H1 (cell line): ENCODE measurements around the gene KLHL40. TPM values are rescaled to one million over a fixed set of nuclear protein-coding genes. Genes with fewer than 3 reads are reported as not detected.

Experiments
- CTCF ChIA-PET: fragments of 300-600 bp; sonication (Branson Sonifier 250); formaldehyde crosslinking; loops from one replicate; lab custom pipeline; 2021; ENCODE audit not compliant: partially characterized antibody; lab: Charles Lee
- POLR2A ChIA-PET: fragments of 300-600 bp; sonication (Branson Sonifier 250); formaldehyde crosslinking; loops from one replicate; lab custom pipeline; 2021; ENCODE audit warnings: inconsistent platforms; ENCODE audit not compliant: partially characterized antibody; lab: Charles Lee
- DNase-seq, 2 experiments: peaks; one replicate each; pipeline versions ENCODE4 v3.0.0 to v3.0.0-alpha.2; 2010 to 2022; ENCODE audit warnings: low spot score in 2 of 2, low read depth in 1 of 2, mixed read lengths in 1 of 2
- FAIRE-seq: peaks from 2 replicates; lab custom pipeline; 2011; peaks lifted over from hg19 to GRCh38; lab: Jason Lieb, UNC
- H2AFZ ChIP-seq: 2 replicates; pipeline ENCODE4 v1.8.1; 2012; ENCODE audit warnings: low read length, inconsistent platforms
- H2AK5ac ChIP-seq: 2 replicates; pipeline ENCODE4 v1.6.1; 2013; ENCODE audit warnings: low read depth, low read length
- H2BK120ac ChIP-seq: replicated peaks from 2 replicates; pipeline ENCODE3; 2013; ENCODE audit warnings: low read depth, low read length, inconsistent platforms
- H2BK12ac ChIP-seq: 2 replicates; pipeline ENCODE4 v1.6.1; 2013; ENCODE audit warnings: low read depth, low read length
- H2BK15ac ChIP-seq: 2 replicates; pipeline ENCODE4 v1.6.1; 2013; ENCODE audit warnings: low read length
- H2BK20ac ChIP-seq: 2 replicates; pipeline ENCODE4 v1.6.1; 2013; ENCODE audit warnings: low read length
- H2BK5ac ChIP-seq: 2 replicates; pipeline ENCODE4 v1.6.1; 2013; ENCODE audit warnings: low read depth, low read length
- H3K14ac ChIP-seq: 2 replicates; pipeline ENCODE4 v1.6.1; 2013; ENCODE audit warnings: inconsistent platforms; ENCODE audit not compliant: insufficient read length
- H3K18ac ChIP-seq: 2 replicates; pipeline ENCODE4 v1.6.1; 2013; ENCODE audit warnings: low read length; ENCODE audit errors: extremely low read depth
- H3K23ac ChIP-seq: 2 replicates; pipeline ENCODE4 v1.6.1; 2013; ENCODE audit warnings: inconsistent platforms; ENCODE audit not compliant: insufficient read length
- H3K23me2 ChIP-seq: 2 replicates; pipeline ENCODE4 v1.6.1; 2013; ENCODE audit warnings: low read depth, low read length
- H3K27ac ChIP-seq: 2 replicates; pipeline ENCODE4 v1.6.1; 2011; ENCODE audit warnings: low read depth, low read length, inconsistent platforms
- H3K27me3 ChIP-seq, 4 experiments: replicated peaks in 1 of 4; 1 replicate in 1 of 4; 2 replicates in 3 of 4; pipeline versions ENCODE4 v1.6.1 to v1.8.1; 2011 to 2013; ENCODE audit warnings: low read length in 3 of 4, mild to moderate bottlenecking in 3 of 4, inconsistent platforms in 2 of 4, mixed read lengths in 2 of 4, moderate library complexity in 1 of 4; ENCODE audit not compliant: control insufficient read depth in 3 of 4, insufficient read depth in 3 of 4; ENCODE audit errors: extremely low read depth in 1 of 4
- H3K36me3 ChIP-seq, 4 experiments: 2 replicates each; pipeline versions ENCODE4 v1.6.1 to v1.8.1; 2011 to 2013; ENCODE audit warnings: mild to moderate bottlenecking in 4 of 4, low read length in 3 of 4, moderate library complexity in 2 of 4, control low read depth in 1 of 4, inconsistent platforms in 1 of 4; ENCODE audit not compliant: insufficient read depth in 4 of 4, control insufficient read depth in 2 of 4
- H3K4ac ChIP-seq: replicated peaks from 2 replicates; pipeline ENCODE3; 2013; ENCODE audit warnings: low read length, low read depth, mixed read lengths, inconsistent platforms; ENCODE audit not compliant: insufficient read length
- H3K4me1 ChIP-seq, 4 experiments: replicated peaks in 1 of 4; 1 replicate in 1 of 4; 2 replicates in 3 of 4; pipeline versions ENCODE4 v1.6.1 to v1.8.1; 2011 to 2013; ENCODE audit warnings: low read length in 3 of 4, inconsistent platforms in 2 of 4, mixed read lengths in 1 of 4; ENCODE audit not compliant: insufficient read depth in 4 of 4, control insufficient read depth in 3 of 4
- H3K4me2 ChIP-seq, 2 experiments: 2 replicates each; pipeline versions ENCODE4 v1.6.1 to v1.8.1; 2011 to 2013; ENCODE audit warnings: low read depth in 2 of 2, low read length in 2 of 2, control low read depth in 1 of 2, inconsistent platforms in 1 of 2, mild to moderate bottlenecking in 1 of 2; ENCODE audit not compliant: insufficient read depth in 1 of 2
- H3K4me3 ChIP-seq, 4 experiments: fragments of 200-600, 300-600 bp in 1 of 4; sonication (generic), shearing (Covaris generic), sonication (Bioruptor Twin) in 1 of 4; 2 replicates each; pipeline versions ENCODE4 v1.5.1 to v1.8.1; 2011 to 2016; ENCODE audit warnings: low read length in 4 of 4, low read depth in 3 of 4, control low read depth in 2 of 4, inconsistent platforms in 2 of 4, mild to moderate bottlenecking in 2 of 4, mixed read lengths in 1 of 4, moderate library complexity in 1 of 4; ENCODE audit not compliant: insufficient read depth in 2 of 4; ENCODE audit errors: extremely low read depth in 1 of 4
- H3K56ac ChIP-seq: replicated peaks from 2 replicates; pipeline ENCODE3; 2013; ENCODE audit warnings: low read depth, mild to moderate bottlenecking, mixed read lengths, low read length, inconsistent platforms; ENCODE audit not compliant: insufficient read length
- H3K79me1 ChIP-seq: 2 replicates; pipeline ENCODE4 v1.6.1; 2013; ENCODE audit warnings: low read depth, low read length, control low read depth
- H3K79me2 ChIP-seq, 2 experiments: 2 replicates each; pipeline versions ENCODE4 v1.6.1 to v1.8.1; 2012 to 2013; ENCODE audit warnings: low read length in 2 of 2, mild to moderate bottlenecking in 2 of 2, inconsistent platforms in 1 of 2; ENCODE audit not compliant: insufficient read depth in 2 of 2, control insufficient read depth in 1 of 2
- H3K9ac ChIP-seq, 4 experiments: replicated peaks in 1 of 4; 1 replicate in 1 of 4; 2 replicates in 3 of 4; pipeline versions ENCODE4 v1.6.1 to v1.8.1; 2011 to 2013; ENCODE audit warnings: low read depth in 3 of 4, low read length in 3 of 4, control low read depth in 2 of 4, mild to moderate bottlenecking in 2 of 4, moderate library complexity in 2 of 4, inconsistent platforms in 1 of 4; ENCODE audit errors: extremely low read depth in 1 of 4
- H3K9me3 ChIP-seq, 2 experiments: 2 replicates each; pipeline versions ENCODE4 v1.6.1 to v1.8.1; 2012 to 2013; ENCODE audit warnings: mild to moderate bottlenecking in 2 of 2, moderate library complexity in 2 of 2, control low read depth in 1 of 2, inconsistent platforms in 1 of 2, low read depth in 1 of 2, low read length in 1 of 2, mixed read lengths in 1 of 2; ENCODE audit not compliant: insufficient read depth in 2 of 2
- H4K20me1 ChIP-seq, 2 experiments: replicated peaks in 1 of 2; 2 replicates each; pipeline versions ENCODE3 to v1.8.1; 2011 to 2013; ENCODE audit warnings: inconsistent platforms in 2 of 2, low read length in 2 of 2, mild to moderate bottlenecking in 1 of 2; ENCODE audit not compliant: insufficient read depth in 2 of 2, control insufficient read depth in 1 of 2
- H4K5ac ChIP-seq: 2 replicates; pipeline ENCODE4 v1.6.1; 2013; ENCODE audit warnings: low read length, low read depth, mixed read lengths, inconsistent platforms; ENCODE audit not compliant: insufficient read length
- H4K8ac ChIP-seq: 2 replicates; pipeline ENCODE4 v1.8.0; 2013; ENCODE audit warnings: mild to moderate bottlenecking, moderate library complexity, low read length, inconsistent platforms; ENCODE audit not compliant: insufficient read depth; ENCODE audit errors: extremely low read depth
- H4K91ac ChIP-seq: replicated peaks from 2 replicates; pipeline ENCODE3; 2013; ENCODE audit warnings: low read length, mixed read lengths, inconsistent platforms; ENCODE audit not compliant: insufficient read length
- ASH2L ChIP-seq: fragments of 200-600, 300-600 bp; sonication (generic); IDR thresholded peaks from one replicate; pipeline ENCODE4 v1.7.1; 2017; ENCODE audit warnings: low read length
- CHD1 ChIP-seq: IDR thresholded peaks from 2 replicates; pipeline ENCODE4 v1.6.1; 2012; ENCODE audit warnings: low read depth, low read length, improper control_type of control experiment
- GABPA ChIP-seq: IDR thresholded peaks from 2 replicates; pipeline ENCODE4 v1.6.1; 2011; ENCODE audit warnings: mild to moderate bottlenecking, low read length, moderate library complexity, borderline replicate concordance; ENCODE audit not compliant: insufficient read depth
- HDAC2 ChIP-seq, 2 experiments: fragments of 300-600 bp in 1 of 2; sonication (generic) in 1 of 2; IDR thresholded peaks; 2 replicates each; pipeline ENCODE4 v1.6.1; 2011 to 2012; ENCODE audit warnings: low read depth in 2 of 2, low read length in 2 of 2, mild to moderate bottlenecking in 2 of 2, moderate library complexity in 2 of 2, borderline replicate concordance in 1 of 2, inconsistent platforms in 1 of 2
- KDM1A ChIP-seq: fragments of 200-600, 300-600 bp; sonication (generic); IDR thresholded peaks from 2 replicates; pipeline ENCODE4 v1.7.1; 2016; ENCODE audit warnings: mild to moderate bottlenecking, low read length, borderline replicate concordance
- KDM5A ChIP-seq: fragments of 200-600 bp; IDR thresholded peaks from 2 replicates; pipeline ENCODE4 v1.7.1; 2012; ENCODE audit warnings: mild to moderate bottlenecking, low read length, inconsistent platforms, mixed read lengths
- NRF1 ChIP-seq: IDR thresholded peaks from 2 replicates; pipeline ENCODE4 v1.6.1; 2011; ENCODE audit warnings: mild to moderate bottlenecking, low read depth, low read length, improper control_type of control experiment
- WGBS, 2 experiments: shearing (Covaris generic) in 1 of 2; methylation state at CpG; one replicate each; pipeline versions ENCODE4 v1.1.6 to v1.1.7; 2013 to 2015; ENCODE audit warnings: low lambda C conversion rate in 2 of 2, mixed read lengths in 2 of 2, inconsistent platforms in 1 of 2, low coverage in 1 of 2, missing lambda C conversion rate in 1 of 2; ENCODE audit not compliant: insufficient replicate concordance in 2 of 2, insufficient coverage in 1 of 2, insufficient read length in 1 of 2; ENCODE audit errors: extremely low coverage in 1 of 2, missing lambda C conversion rate in 1 of 2; 5-methylcytosine and 5-hydroxymethylcytosine counted together
- polyA plus RNA-seq, 7 experiments: library from polyadenylated mRNA; depleted of rRNA in 3 of 7; stranded (reverse) in 5 of 7; unstranded in 2 of 7; fragments of >200 nt in 5 of 7; fragments of 200-250 nt in 2 of 7; gene quantifications; 1 replicate in 5 of 7; 2 replicates in 1 of 7; 4 replicates in 1 of 7; pipeline versions ENCODE4 v1.2.1 to v1.2.3, GENCODE V29; 2011 to 2013; ENCODE audit warnings: missing spikeins in 2 of 7, mixed read lengths in 2 of 7
- total RNA-seq: library from RNA; stranded (reverse); fragmentation: NEBNext Ultra II Directional; extraction: Animal tissue kit (Norgen Biotek cat#: 25700); gene quantifications from 2 replicates; pipeline ENCODE4 v1.2.1, GENCODE V29; 2021

Gene KLHL40
- total and polyA plus RNA-seq, 2 of the 8 experiments (the other 6 are each of a cell fraction or from before 2014, with no cell fraction given): 0.02 TPM; not detected in 1

- Histone ChIP-seq H3K36me3 (no peaks in the 10 kb centered on the region), H3K18ac (no peak overlapping the region), H2AFZ (no peak overlapping the region), H4K5ac (no peak overlapping the region), H3K9ac (no peak overlapping the region), H2BK15ac (0 out of 2 replicates have a peak overlapping the region, but pooled peaks have one; percentile 83), H2BK5ac (no peak overlapping the region), H3K9me3 (no peaks in the 10 kb centered on the region), H3K4me1 (peaks cover 0 to 10% (median 4%) of the 10 kb centered on the region in 4 experiments; a peak in 4 of 7 replicates), H3K14ac (no peak overlapping the region), H2BK120ac (peak overlapping the region; percentile 37), H3K4ac (peak overlapping the region; percentile 54), H3K27me3 (0 out of 7 replicates have a peak, but pooled peaks cover 0 to under 1% (median 0%) of the 10 kb centered on the region in 4 experiments), H2BK20ac (no peak overlapping the region), H2BK12ac (peak overlapping the region; percentile 84; the same call in 1 of the 2 replicates), H3K4me3 (no peak overlapping the region), H3K79me1 (no peaks in the 10 kb centered on the region), H3K23ac (no peak overlapping the region), H3K56ac (no peak overlapping the region), H2AK5ac (no peak overlapping the region), H4K20me1 (no peaks in the 10 kb centered on the region), H4K8ac (peak overlapping the region; percentile 73), H3K4me2 (no peak overlapping the region), H3K79me2 (no peaks in the 10 kb centered on the region), H3K27ac (no peak overlapping the region), H4K91ac (peak overlapping the region; percentile 57), H3K23me2 (no peaks in the 10 kb centered on the region)
- TF ChIP-seq KDM1A (no peak), HDAC2 (IDR thresholded peaks at IDR 0.05; ENCODE audit: borderline replicate concordance in 1 of 2, low read depth in 2 of 2, low read length in 2 of 2) (no peak), CHD1 (no peak), KDM5A (no peak), NRF1 (no peak), ASH2L (no peak), GABPA (no peak)
- 96% methylated on average over 7 of the region's 7 CpGs; no CpG with 5 or more reads in 1 of the 2 experiments for WGBS, 2 experiments
- ChIA-PET CTCF (interaction anchor here (0.9 to 3.3 kb wide), 7 partner anchors 11 to 66 kb away, joined by 3 to 14 read pairs (median 4); no protein-coding TSS in a partner anchor), POLR2A (interaction anchor here (0.8 to 1.1 kb wide), 2 partner anchors 49 to 58 kb away, joined by 3 read pairs; no protein-coding TSS in a partner anchor)
- FAIRE-seq: no peak
- no peak for DNase-seq
Observed at GRCh38 chr3:42690191-42690590, 4.9 kb downstream of the KLHL40 start.
